Nucleus accumbens (tissue), 56 donors: ENCODE measurements around the gene MTFMT.
A peak's percentile ranks its signal among the peaks of the same experiment; 100 is the strongest.
"Not testable (repeated sequence)": the region's sequence is repeated elsewhere in the genome, so short reads cannot be mapped to it uniquely, and the experiment has no call there.

Source experiments
- DNase-seq, 56 donors: peaks; one replicate each; lab custom pipeline; 2025; lab: John Stamatoyannopoulos, UW

MTFMT gene

GRCh38 chr15:65041787-65042186, 12.3 kb upstream of the MTFMT start:
- DNase-seq: no peak

DNA sequence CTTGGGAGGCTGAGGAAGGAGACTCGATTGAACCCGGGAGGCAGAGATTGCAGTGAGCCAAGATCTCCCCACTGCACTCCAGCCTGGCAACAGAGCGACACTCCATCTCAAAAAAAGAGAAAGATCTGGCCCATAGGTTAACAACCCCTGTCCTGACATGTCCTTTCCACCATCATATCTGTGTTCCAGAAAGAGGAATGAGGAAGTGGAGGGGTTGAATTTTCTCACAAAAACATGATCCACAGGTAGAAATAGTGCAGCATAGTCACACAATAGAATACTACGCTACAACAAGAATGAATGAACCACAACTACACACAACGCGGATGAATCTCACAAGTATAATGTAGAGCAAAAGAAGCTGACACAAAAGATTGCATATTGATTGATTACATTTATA, 11.0 kb upstream of the MTFMT start:
- DNase-seq: no peak

DNA sequence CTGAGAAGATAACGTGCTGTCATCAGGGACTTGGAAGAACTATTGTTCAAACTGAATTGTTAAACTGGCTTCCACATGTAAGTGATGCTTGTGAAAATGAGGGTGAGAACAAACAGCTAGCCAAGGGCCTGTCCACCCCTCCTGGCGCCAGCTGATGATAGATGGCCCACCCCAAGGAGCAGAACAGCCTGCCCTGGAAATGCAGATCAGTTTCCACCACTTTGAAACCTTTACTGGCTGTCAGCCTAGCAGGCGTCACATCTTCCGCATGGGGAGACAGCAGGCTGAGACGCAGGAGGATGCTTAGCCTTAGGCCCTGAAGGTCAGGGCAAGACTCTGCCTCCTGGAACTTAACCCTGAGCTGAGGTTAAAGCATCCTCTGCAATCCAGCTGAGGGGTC, 9.4 kb upstream of the MTFMT start:
- no peak for DNase-seq

- no peak for DNase-seq
These were observed 9.0 kb upstream of the MTFMT start for GRCh38 chr15:65038428-65038827.

DNA sequence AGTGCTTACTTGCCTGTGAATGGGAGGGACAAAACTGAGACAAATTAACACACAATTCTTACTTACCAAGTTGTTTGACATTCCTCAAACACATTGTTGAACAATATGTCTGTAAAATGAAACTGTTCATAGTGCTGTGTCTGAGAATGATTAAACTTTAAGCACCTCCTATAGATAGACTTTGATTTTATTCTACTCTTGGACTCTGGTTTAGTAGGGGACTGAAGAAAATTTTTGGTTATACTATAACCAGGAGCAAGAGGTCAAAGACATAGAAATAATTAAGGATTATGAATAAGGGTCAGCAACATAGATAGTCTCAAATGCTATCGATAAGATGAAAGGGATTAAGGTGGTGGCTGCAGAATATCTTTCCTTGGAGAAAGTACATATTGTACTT, 7.9 kb upstream of the MTFMT start:
- DNase-seq: no peak

DNA sequence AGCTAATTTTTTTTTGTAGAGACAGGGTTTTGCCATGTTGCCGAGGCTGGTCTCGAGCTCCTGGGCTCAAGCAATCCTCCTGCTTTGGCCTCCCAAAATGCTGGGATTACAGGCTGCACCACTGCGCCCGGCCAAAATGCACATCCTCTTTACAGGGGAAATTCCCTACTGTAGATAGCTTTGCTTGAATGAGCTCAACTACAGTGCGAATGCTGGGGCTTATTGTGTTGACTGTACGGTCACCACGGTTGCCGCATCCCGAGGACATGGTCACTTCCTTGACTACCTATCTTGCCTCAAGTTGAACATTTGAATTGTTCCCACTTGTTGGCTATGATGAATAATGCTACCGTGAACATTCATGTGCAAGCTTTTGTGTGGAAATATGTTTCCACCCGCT, 5.3 kb upstream of the MTFMT start:
- DNase-seq: no peak

DNA sequence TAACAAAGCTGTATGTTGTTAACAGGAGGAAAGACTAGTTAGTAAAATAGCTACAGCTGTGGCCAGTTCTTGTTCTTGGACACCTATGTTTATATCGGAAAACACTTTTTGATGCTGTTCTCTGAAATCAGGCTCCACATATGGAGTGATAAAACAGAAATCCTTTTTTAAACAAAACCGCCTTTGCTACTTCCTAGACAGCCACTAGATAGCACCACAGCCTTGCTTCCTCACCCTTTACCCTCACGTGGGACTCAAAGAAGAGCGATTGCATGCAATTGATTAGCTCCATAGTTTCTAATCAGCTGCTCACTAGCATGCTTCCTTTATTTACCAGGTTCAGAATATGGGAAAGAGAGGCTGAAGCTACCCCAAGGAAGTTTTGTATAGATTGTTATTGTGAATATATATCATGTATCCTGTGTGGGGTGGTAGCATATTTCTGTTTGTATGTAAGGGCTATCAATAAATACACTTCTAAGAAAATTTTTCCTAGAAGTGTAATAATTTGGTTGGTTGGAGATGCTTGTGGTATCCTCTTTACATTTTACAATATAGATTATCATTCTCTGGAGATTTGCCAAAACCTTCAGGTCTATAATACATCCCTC, 4.3 kb upstream of the MTFMT start:
- peak in 9 of 56 donors; percentile 7 to 55 (median 26) for DNase-seq

DNA sequence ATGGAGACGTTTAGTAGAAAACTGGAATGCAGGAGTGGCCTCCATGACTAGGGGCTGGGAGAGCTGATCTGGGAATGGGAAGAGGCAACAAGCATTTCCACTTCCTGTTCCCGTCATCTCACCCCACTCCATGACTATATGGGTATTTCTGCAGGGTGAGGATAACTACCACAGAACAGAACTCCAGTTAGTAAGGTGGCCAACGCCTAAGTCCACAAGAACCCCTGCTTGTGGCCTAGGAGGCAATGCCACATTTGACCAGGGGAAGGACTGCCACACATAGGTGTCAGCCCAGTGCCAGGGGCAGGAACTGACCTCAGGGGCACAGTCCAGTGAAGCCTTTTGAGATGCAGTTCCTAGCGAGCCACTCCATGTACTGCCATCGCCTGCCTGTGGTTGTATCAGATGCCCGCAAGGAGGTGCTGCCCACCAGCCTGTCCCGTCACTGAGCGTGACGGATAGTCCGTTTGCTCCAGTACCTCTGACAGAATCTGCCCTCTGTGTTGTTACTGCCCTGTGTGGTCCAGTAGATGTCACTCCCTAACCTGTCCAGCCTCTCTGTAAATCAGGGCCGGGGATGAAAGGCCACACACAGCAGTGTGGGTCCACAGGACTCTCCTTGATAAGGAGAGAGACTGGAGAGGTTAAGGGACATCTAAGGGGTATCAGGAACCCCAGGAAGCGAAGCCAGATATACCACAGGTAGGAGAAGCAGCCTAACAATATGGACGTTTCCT, 3.5 kb upstream of the MTFMT start:
- peak in 21 of 56 donors; percentile 7 to 59 (median 25) for DNase-seq

GRCh38 chr15:65029736-65030208, 333 bp upstream of the MTFMT start:
- no peak for DNase-seq

GRCh38 chr15:65028338-65028737, 1.1 kb downstream of the MTFMT start:
- no peak for DNase-seq

- no peak for DNase-seq
These were observed 1.8 kb downstream of the MTFMT start for GRCh38 chr15:65027593-65027992.

DNA sequence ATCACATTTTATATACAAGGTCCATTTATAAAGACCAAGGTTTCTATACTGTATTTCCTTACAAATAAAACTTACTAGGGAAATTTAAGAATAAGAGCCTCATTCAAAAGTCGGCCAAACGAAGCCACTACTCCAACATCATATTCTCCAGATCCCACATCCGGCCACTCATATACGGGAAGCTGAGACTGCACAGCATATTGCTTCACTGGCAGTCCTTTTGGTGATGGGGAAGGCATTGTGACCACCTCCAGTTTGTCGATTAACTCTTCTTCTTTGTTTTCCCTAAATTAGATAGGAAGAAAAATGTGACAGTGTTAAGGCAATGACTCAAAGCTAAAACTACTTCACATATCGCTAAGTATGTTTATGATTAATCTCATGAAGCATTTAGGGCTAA, 2.7 kb downstream of the MTFMT start:
- no peak for DNase-seq

DNA sequence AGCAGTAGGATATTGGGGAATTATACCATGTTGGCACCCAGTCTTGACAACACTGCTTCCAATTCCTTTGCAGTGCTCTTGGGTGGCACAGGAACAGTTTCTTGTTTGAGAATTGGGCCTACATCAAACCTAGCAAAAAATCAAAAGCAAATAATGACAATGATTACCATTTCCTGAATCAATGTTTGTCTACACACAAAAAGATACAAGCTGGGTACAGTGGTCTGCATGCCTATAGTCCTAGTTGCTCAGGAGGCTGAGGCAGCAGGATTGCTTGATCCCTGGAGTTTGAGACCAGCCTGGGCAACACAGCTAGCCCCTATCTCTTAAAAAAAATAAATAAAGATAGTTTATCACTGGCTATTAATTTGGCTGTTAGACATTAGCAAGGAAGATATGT, 8.0 kb downstream of the MTFMT start:
- no peak for DNase-seq

DNA sequence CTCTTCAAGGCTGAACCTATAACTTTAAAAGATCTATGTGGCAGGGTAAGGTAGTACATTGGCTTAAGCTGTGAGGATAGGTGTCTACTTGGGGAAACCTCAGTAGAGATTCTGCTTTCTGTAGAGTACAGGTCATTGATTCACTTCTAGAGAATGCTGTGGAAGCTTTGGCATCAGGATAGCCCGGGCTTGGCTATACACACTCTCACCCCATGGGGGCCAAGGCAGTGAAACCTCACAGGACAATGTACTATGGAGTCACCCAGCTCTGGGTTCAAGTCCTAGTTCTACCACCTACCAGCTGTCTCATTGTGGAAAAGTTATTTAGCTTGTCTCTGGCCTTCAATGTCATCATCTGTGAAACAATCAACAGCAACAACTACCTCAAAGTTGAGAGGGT, 9.0 kb downstream of the MTFMT start:
- no peak for DNase-seq

- not testable (repeated sequence) for DNase-seq
These were observed 18.2 kb downstream of the MTFMT start for GRCh38 chr15:65011198-65011597.

DNA sequence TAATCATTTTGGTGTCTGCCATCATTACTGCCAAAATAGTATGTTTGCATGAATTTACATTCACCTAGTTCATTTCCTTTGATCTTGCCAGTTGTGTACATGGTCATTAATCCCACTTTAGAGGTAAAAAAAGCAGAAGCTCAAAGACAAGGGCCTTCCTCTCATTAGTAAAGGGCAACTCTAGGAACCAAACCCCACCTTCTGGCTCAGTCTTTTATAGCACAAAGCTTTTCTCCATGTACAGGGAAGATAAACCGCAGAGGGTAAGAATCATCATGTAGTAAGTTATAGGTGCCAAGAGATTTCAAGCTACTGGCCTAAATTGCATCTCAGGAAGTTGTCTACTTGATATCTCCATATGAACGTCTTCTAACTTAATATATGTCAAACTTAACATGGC, 20.5 kb downstream of the MTFMT start:
- DNase-seq: no peak

- no peak for DNase-seq
These were observed 22.6 kb downstream of the MTFMT start for GRCh38 chr15:65006876-65007275.

GRCh38 chr15:65004993-65005392, 24.4 kb downstream of the MTFMT start:
- DNase-seq: no peak

GRCh38 chr15:64997745-64998375, 31.6 kb downstream of the MTFMT start:
- DNase-seq: no peak

DNA sequence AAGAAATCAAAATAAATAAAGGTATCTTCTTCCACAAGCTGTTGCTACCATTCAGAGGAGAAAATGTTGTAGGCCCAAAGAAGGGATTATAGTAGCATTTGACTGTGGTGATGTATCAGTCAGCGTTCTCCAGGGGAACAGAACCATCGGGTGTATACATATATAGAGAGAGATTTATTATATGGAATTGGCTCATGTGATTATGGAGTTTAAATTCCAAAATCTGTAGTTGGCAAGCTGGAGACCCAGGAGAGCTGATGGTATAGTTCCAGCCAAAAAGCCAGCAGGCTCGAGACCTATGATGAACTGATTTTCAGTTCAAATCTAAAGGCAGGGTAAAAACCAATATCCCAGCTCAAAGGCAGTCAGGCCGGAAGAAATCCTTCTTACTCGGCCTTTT, 32.4 kb downstream of the MTFMT start:
- no peak for DNase-seq

DNA sequence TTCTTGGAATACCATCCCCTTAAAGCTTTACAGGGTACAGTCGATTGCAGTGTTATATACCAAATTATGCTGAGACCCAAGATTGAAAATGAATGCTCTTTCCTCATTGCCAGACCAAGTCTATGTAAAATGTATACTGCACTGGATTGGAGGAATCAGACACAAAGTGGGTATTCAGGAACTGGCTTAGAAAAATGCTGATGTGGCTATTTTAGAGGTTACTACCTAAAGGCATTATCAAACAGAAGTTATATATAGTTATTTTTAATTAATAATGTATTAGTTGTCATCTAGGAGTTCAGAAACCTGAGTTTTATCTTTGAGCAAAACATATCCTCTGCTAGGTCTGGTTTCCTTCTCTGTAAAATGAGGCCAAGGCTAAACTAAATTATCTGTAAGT, 36.1 kb downstream of the MTFMT start:
- no peak for DNase-seq
